ENCODE measurements around the gene CSF2.

DNA sequence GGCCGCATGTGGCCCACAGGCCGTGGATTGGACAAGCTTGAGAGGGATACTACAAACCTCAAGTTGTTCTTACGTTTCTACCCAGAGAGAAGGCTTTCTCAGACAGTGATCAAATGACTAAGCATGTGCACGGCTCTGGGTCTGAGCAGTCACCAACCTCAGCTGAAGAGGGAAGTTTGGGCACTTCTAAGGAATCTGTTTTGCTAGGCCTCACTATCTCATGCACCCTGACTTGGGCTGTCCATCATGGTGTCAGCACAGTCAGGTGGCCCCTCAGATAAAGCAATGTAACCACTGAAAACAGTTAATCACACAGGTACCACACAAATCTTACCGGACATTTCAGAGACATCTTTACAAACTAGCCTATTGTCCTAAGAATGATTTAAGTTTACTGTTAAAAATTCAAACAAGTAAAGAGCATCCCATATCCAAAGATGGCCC is 24.6 kb downstream of the CSF2 start:
- TF ChIP-seq CTCF (IDR thresholded peaks at IDR 0.05 in 2 of 3, conservative IDR thresholded peaks at IDR 0.05 in 1 of 3; ENCODE audit: borderline replicate concordance in 1 of 3, insufficient read depth in 1 of 3, low read depth in 2 of 3, low read length in 2 of 3) (no peak), YY1 (IDR thresholded peaks at IDR 0.05; ENCODE audit: extremely low read depth, insufficient replicate concordance, low read depth, low read length) (no peak), SRF (IDR thresholded peaks at IDR 0.05; ENCODE audit: low read depth) (no peak), ZNF274 (IDR thresholded peaks at IDR 0.05; ENCODE audit: low read depth, low read length) (no peak), POLR2A (IDR thresholded peaks at IDR 0.05; ENCODE audit: borderline replicate concordance, extremely low read depth, insufficient read depth, insufficient read length) (no peak), POLR2AphosphoS5 (IDR thresholded peaks at IDR 0.05; ENCODE audit: low read depth, low read length) (no peak)
- TF ChIP-seq, protein P1, sequence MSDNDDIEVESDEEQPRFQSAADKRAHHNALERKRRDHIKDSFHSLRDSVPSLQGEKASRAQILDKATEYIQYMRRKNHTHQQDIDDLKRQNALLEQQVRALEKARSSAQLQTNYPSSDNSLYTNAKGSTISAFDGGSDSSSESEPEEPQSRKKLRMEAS (IDR thresholded peaks at IDR 0.05) = no peak

Measured in HCT116 (cell line).